Fibroblast of the aortic adventitia (primary cell): Measurements from ENCODE around the gene ZNF217. TPM values are rescaled to one million over a fixed set of nuclear protein-coding genes. Genes with fewer than 3 reads are reported as not detected.
"Not testable (repeated sequence)": the region's sequence is repeated elsewhere in the genome, so short reads cannot be mapped to it uniquely, and the experiment has no call there.

Experiments used
- DNase-seq: peaks from one replicate; pipeline ENCODE4 v3.0.0-alpha.2; 2010; ENCODE audit warnings: low read depth
- H3K4me3 ChIP-seq: 2 replicates; pipeline ENCODE4 v1.5.1; 2011; ENCODE audit warnings: low read depth, mild to moderate bottlenecking, control low read depth, low read length, moderate library complexity
- CTCF ChIP-seq: IDR thresholded peaks from 2 replicates; pipeline ENCODE4 v1.5.1; 2011; ENCODE audit warnings: mild to moderate bottlenecking, low read length, control low read depth, inconsistent platforms; ENCODE audit not compliant: insufficient read depth
- total RNA-seq: library from RNA; depleted of rRNA; stranded (reverse); fragments of >200 nt; gene quantifications from 2 replicates; pipeline ENCODE4 v1.2.3, GENCODE V29; 2012; ENCODE audit warnings: low replicate concordance

ZNF217 gene
- total RNA-seq, 1 donor = 32.3 TPM

- no peak for TF ChIP-seq CTCF
- no peak overlapping the region for H3K4me3 ChIP-seq
Measured at GRCh38 chr20:53598140-53599043, 4.8 kb upstream of the ZNF217 start.

DNA sequence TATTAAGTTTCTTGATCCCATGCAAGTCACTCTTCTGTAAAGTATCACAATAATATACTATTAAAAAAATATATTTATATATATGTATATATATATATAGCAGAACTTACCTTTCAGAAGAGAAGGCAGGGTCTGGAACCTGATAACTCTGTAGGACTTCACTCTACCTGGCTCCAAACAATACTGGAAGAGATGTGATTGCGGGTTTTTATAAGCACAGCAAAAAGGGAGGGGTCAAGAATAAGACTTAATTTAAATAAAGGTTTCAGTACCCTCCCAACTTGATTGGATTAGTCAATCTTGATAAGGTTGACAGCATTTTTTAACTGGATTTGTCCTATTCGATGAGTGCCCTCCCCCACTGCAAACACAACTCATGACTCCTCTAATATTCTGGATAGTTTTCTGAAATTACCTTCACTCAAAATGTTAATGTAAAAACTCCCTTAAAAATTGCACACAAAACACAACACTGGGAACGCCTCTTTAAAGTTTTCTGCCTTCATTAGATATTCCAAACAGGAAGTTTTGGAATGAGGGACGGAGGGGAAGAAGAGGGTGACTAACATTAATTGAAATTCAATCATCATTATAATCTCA, 4.0 kb upstream of the ZNF217 start:
- no peak overlapping the region for H3K4me3 ChIP-seq
- no peak for DNase-seq
- TF ChIP-seq CTCF = no peak

More at GRCh38 chr20:53598140-53599043, 4.8 kb upstream of the ZNF217 start:
- DNase-seq = no peak

GRCh38 chr20:53597030-53597482, 3.4 kb upstream of the ZNF217 start:
- DNase-seq = peak; percentile 62
- TF ChIP-seq CTCF = no peak
- no peak overlapping the region for H3K4me3 ChIP-seq

DNA sequence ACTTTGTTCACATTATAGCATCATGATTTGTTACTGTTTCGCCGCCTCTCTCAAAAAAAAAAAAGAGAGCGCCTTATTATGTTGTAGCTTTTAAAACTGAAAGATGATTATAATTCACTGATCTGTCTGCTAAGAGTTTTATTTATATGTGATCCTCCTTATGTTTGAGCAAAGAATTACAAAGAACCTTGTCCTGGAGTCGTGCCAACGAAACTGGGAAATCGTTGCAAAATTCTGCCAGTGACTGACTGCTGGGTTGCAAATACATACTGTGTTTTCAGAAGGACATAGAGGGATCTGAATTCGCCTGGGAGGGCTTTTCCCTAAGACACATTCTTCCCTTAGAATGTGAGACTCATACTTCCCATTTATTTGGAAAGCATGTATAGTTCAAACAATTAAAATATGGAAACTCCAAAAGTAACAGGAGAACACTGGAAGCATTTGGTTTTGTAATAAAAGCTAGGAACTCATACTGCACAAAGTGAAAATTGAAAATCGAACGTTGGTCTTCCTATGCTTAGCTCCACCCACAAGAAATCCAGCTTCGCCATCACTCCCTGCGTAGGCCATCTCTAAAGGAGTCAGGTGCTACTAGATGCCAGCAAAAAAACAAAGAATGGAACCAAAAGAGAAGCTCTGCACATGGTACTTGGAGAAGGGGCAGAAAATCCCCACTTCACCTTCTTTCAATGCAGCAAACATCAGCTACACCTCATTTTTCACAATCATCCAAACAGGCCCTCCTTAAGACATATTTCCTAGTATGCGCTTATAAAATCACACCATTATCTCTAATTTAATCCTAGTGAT, 2.8 kb upstream of the ZNF217 start:
- H3K4me3 ChIP-seq = not testable (repeated sequence)

GRCh38 chr20:53595742-53596141, 2.1 kb upstream of the ZNF217 start:
- not testable (repeated sequence) for H3K4me3 ChIP-seq

More for the DNA sequence above, 2.8 kb upstream of the ZNF217 start:
- not testable (repeated sequence) for DNase-seq

GRCh38 chr20:53595018-53595378, 1.4 kb upstream of the ZNF217 start:
- no peak for TF ChIP-seq CTCF
- DNase-seq = no peak
- H3K4me3 ChIP-seq = peak overlapping the region; percentile 73

More at GRCh38 chr20:53595742-53596141, 2.1 kb upstream of the ZNF217 start:
- not testable (repeated sequence) for DNase-seq

- peak; percentile 86 for DNase-seq
- no peak for TF ChIP-seq CTCF
- H3K4me3 ChIP-seq = peak overlapping the region; percentile 73
Measured at GRCh38 chr20:53594068-53595017, 704 bp upstream of the ZNF217 start.
